GM18868 (cell line): ENCODE measurements around the gene ADAMTS8.
"Not testable (repeated sequence)": the region's sequence is repeated elsewhere in the genome, so short reads cannot be mapped to it uniquely, and the experiment has no call there.

Experiments
- ATAC-seq: cut with Tn5 transposase; IDR thresholded peaks from one replicate; pipeline ENCODE4 v1.9.1; 2021; ENCODE audit warnings: mild to moderate bottlenecking, moderate library complexity; ENCODE audit not compliant: unreplicated experiment

The ADAMTS8 gene

GRCh38 chr11:130439876-130440275 is 11.5 kb upstream of the ADAMTS8 start:
- no peak for ATAC-seq

- ATAC-seq = no peak
Measured at GRCh38 chr11:130439160-130439519, 10.7 kb upstream of the ADAMTS8 start.

GRCh38 chr11:130438401-130439159 is 10.2 kb upstream of the ADAMTS8 start:
- ATAC-seq = not testable (repeated sequence)

- ATAC-seq = no peak
Measured at GRCh38 chr11:130437848-130438247, 9.4 kb upstream of the ADAMTS8 start.

GRCh38 chr11:130436171-130436570 is 7.8 kb upstream of the ADAMTS8 start:
- ATAC-seq = no peak

- no peak for ATAC-seq
Measured at GRCh38 chr11:130435671-130436070, 7.3 kb upstream of the ADAMTS8 start.

- peak; percentile 92 for ATAC-seq
Measured at GRCh38 chr11:130434521-130435223, 6.3 kb upstream of the ADAMTS8 start.

GRCh38 chr11:130433357-130433756 is 4.9 kb upstream of the ADAMTS8 start:
- no peak for ATAC-seq

GRCh38 chr11:130431801-130432200 is 3.4 kb upstream of the ADAMTS8 start:
- no peak for ATAC-seq

GRCh38 chr11:130431331-130431773 is 2.9 kb upstream of the ADAMTS8 start:
- peak; percentile 59 for ATAC-seq

- no peak for ATAC-seq
Measured at GRCh38 chr11:130429983-130430382, 1.6 kb upstream of the ADAMTS8 start.

- ATAC-seq = no peak
Measured at GRCh38 chr11:130429120-130429681, 792 bp upstream of the ADAMTS8 start.

GRCh38 chr11:130427581-130428315 is 661 bp downstream of the ADAMTS8 start:
- no peak for ATAC-seq

GRCh38 chr11:130426837-130427341 is 1.5 kb downstream of the ADAMTS8 start:
- no peak for ATAC-seq

- ATAC-seq = no peak
Measured at GRCh38 chr11:130426223-130426836, 2.1 kb downstream of the ADAMTS8 start.

GRCh38 chr11:130425156-130425555 is 3.3 kb downstream of the ADAMTS8 start:
- ATAC-seq = no peak

GRCh38 chr11:130424613-130425140 is 3.7 kb downstream of the ADAMTS8 start:
- ATAC-seq = no peak

- ATAC-seq = no peak
Measured at GRCh38 chr11:130423541-130424142, 4.8 kb downstream of the ADAMTS8 start.

- no peak for ATAC-seq
Measured at GRCh38 chr11:130422251-130422995, 6.0 kb downstream of the ADAMTS8 start.
